Measurements from ENCODE around the gene DNAJC27.

- TF ChIP-seq CTCF (IDR thresholded peaks at IDR 0.05; ENCODE audit: low read length) (no peak), EZH2 (IDR thresholded peaks at IDR 0.05; ENCODE audit: borderline replicate concordance, low read length) (no peak)
These were observed 13.3 kb downstream of the DNAJC27 start for GRCh38 chr2:24958411-24958935.

Measured in OCI-LY1 (cell line).